Mesendoderm (in vitro differentiated cells): ENCODE measurements around the gene C10orf53.

Experiments
- DNase-seq: peaks from one replicate; pipeline ENCODE4 v3.0.0; 2013
- H2AK5ac ChIP-seq: 2 replicates; pipeline ENCODE4 v1.6.1; 2013; ENCODE audit warnings: low read length, inconsistent platforms
- H2BK120ac ChIP-seq: 2 replicates; pipeline ENCODE4 v1.6.1; 2013; ENCODE audit warnings: low read depth, mild to moderate bottlenecking, low read length, moderate library complexity, mixed read lengths
- H2BK15ac ChIP-seq: replicated peaks from 2 replicates; pipeline ENCODE4 v1.6.1; 2013; ENCODE audit warnings: low read depth, mild to moderate bottlenecking, moderate library complexity
- H2BK5ac ChIP-seq: 2 replicates; pipeline ENCODE4 v1.6.1; 2013; ENCODE audit warnings: low read length, inconsistent platforms
- H3K18ac ChIP-seq: 2 replicates; pipeline ENCODE4 v1.6.1; 2013; ENCODE audit warnings: mild to moderate bottlenecking, low read length, mixed read lengths
- H3K23ac ChIP-seq: one replicate; pipeline ENCODE4 v1.6.1; 2013; ENCODE audit warnings: low read length
- H3K27ac ChIP-seq: 2 replicates; pipeline ENCODE4 v1.5.1; 2013; ENCODE audit warnings: low read depth, mild to moderate bottlenecking, inconsistent platforms, low read length, moderate library complexity
- H3K27me3 ChIP-seq: 2 replicates; pipeline ENCODE4 v1.6.1; 2013; ENCODE audit warnings: low read length, control low read depth, mild to moderate bottlenecking, inconsistent platforms; ENCODE audit not compliant: insufficient read depth, poor library complexity
- H3K36me3 ChIP-seq: 2 replicates; pipeline ENCODE4 v1.6.1; 2013; ENCODE audit warnings: low read length, inconsistent platforms; ENCODE audit not compliant: control insufficient read depth, insufficient read depth
- H3K4ac ChIP-seq: one replicate; pipeline ENCODE4 v1.6.1; 2013; ENCODE audit warnings: low read depth, mild to moderate bottlenecking, low read length, moderate library complexity
- H3K4me1 ChIP-seq: 2 replicates; pipeline ENCODE4 v1.6.1; 2013; ENCODE audit warnings: low read depth, low read length, inconsistent platforms; ENCODE audit not compliant: control insufficient read depth
- H3K4me2 ChIP-seq: 2 replicates; pipeline ENCODE4 v1.6.1; 2013; ENCODE audit warnings: low read length
- H3K4me3 ChIP-seq: 2 replicates; pipeline ENCODE4 v1.5.1; 2013; ENCODE audit warnings: mild to moderate bottlenecking, low read length
- H3K56ac ChIP-seq: one replicate; pipeline ENCODE4 v1.6.1; 2013; ENCODE audit warnings: low read length
- H3K79me1 ChIP-seq: 2 replicates; pipeline ENCODE4 v1.6.1; 2013; ENCODE audit warnings: low read length, inconsistent platforms
- H3K79me2 ChIP-seq: 2 replicates; pipeline ENCODE4 v1.6.1; 2013; ENCODE audit warnings: mild to moderate bottlenecking, low read length; ENCODE audit not compliant: control insufficient read depth, insufficient read depth
- H3K9ac ChIP-seq: 2 replicates; pipeline ENCODE4 v1.6.1; 2013; ENCODE audit warnings: low read length, inconsistent platforms
- H4K5ac ChIP-seq: one replicate; pipeline ENCODE4 v1.6.1; 2013; ENCODE audit warnings: low read length
- H4K8ac ChIP-seq: one replicate; pipeline ENCODE4 v1.6.1; 2013; ENCODE audit warnings: low read depth, mild to moderate bottlenecking, control low read depth, low read length, moderate library complexity
- WGBS: extraction: QIAGEN DNeasy Blood & Tissue Kit; methylation state at CpG from one replicate; pipeline ENCODE4 v1.1.7; 2013; ENCODE audit warnings: low lambda C conversion rate, missing lambda C conversion rate; ENCODE audit not compliant: insufficient coverage; ENCODE audit errors: extremely low coverage; 5-methylcytosine and 5-hydroxymethylcytosine counted together

The C10orf53 gene

DNA sequence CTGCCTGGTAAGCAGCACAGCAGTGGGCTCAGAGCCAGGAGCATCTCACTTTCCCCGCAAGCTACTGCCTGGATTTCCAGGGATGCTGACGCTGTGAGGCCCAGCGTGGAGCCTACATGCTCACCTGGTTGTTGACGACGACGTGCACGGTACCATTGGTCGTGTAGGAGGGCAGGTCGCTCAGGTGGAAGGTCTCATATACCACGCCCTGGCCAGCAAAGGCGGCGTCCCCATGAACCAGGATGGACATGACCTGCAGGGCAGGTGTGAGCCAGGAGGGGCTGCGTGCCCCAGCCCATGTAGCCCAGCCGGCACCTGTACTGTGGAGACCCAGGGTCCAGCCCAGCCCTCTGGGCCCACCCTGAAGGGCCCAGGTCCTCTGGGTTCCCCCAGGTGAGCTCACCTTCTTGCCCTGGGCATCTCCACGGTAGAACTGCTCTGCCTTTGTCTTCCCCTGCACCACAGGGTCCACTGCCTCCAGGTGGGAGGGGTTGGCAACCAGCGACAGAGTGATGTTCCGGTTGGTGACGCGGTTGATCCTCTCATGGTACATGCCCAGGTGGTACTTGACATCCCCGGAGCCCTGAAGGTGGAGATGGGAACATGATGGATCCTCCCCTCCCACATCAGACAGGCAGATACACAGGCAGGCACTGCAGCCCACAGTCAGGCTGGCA lies 67.3 kb downstream of the C10orf53 start:
- no peaks in the 10 kb centered on the region for H3K4me1 ChIP-seq

More for the DNA sequence above, 67.3 kb downstream of the C10orf53 start:
- DNase-seq, result no peak
- Histone ChIP-seq H3K27me3 (no peaks in the 10 kb centered on the region), H4K5ac (no peak overlapping the region), H3K18ac (no peak overlapping the region), H3K9ac (no peak overlapping the region), H2AK5ac (no peak overlapping the region), H2BK15ac (no peak overlapping the region), H3K4me3 (no peak overlapping the region), H3K4me2 (no peak overlapping the region), H3K36me3 (no peaks in the 10 kb centered on the region), H3K4ac (no peak overlapping the region), H3K56ac (no peak overlapping the region), H2BK5ac (no peak overlapping the region), H3K27ac (no peak overlapping the region), H3K79me2 (no peaks in the 10 kb centered on the region), H2BK120ac (no peak overlapping the region), H4K8ac (no peak overlapping the region), H3K23ac (no peak overlapping the region), H3K79me1 (no peaks in the 10 kb centered on the region)
- WGBS, result no CpG with 5 or more reads among the region's 20 CpGs
